Endothelial cell of umbilical vein (primary cell): ENCODE data around the gene C14orf93. TPM values are rescaled to one million over a fixed set of nuclear protein-coding genes. Genes with fewer than 3 reads are reported as not detected.

Experiments
- BruUV-seq: library from RNA; stranded (reverse); fragments of 400-500 nt; replicated peaks from 2 replicates; lab custom pipeline; 2021; lab: Mats Ljungman, UMichigan
- CTCF ChIA-PET: fragments of 300-600, 350-600 bp; sonication (Branson Sonifier 250); formaldehyde crosslinking; loops from one replicate; lab custom pipeline; 2021; ENCODE audit warnings: antibody characterized with exemption, inconsistent platforms; lab: Charles Lee
- POLR2A ChIA-PET: fragments of 300-600, 350-600 bp; sonication (Branson Sonifier 250); formaldehyde crosslinking; loops from one replicate; lab custom pipeline; 2021; ENCODE audit warnings: antibody characterized with exemption, inconsistent platforms; lab: Charles Lee
- DNase-seq: peaks from one replicate; pipeline ENCODE4 v3.0.0-alpha.2; 2011; ENCODE audit warnings: low read depth, low spot score
- FAIRE-seq: peaks from 2 replicates; lab custom pipeline; 2011; peaks lifted over from hg19 to GRCh38; lab: Jason Lieb, UNC
- H2AFZ ChIP-seq: 2 replicates; pipeline ENCODE4 v1.6.0; 2012; ENCODE audit warnings: low read depth, low read length, control low read depth, inconsistent platforms
- H3K27ac ChIP-seq: 2 replicates; pipeline ENCODE4 v1.5.1; 2011; ENCODE audit warnings: low read depth, mild to moderate bottlenecking, control low read depth, low read length, moderate library complexity; ENCODE audit not compliant: insufficient read depth
- H3K27me3 ChIP-seq, 2 experiments: 2 replicates each; pipeline versions ENCODE4 v1.6.0 to v1.6.1; 2011; ENCODE audit warnings: low read length in 2 of 2, mixed read lengths in 1 of 2; ENCODE audit not compliant: control insufficient read depth in 2 of 2, insufficient read depth in 2 of 2
- H3K36me3 ChIP-seq, 2 experiments: 2 replicates in 1 of 2; 3 replicates in 1 of 2; pipeline ENCODE4 v1.5.1; 2011; ENCODE audit warnings: low read length in 2 of 2, mild to moderate bottlenecking in 1 of 2, moderate library complexity in 1 of 2; ENCODE audit not compliant: control insufficient read depth in 2 of 2, insufficient read depth in 2 of 2; ENCODE audit errors: extremely low read depth in 1 of 2
- H3K4me1 ChIP-seq: 3 replicates; pipeline ENCODE4 v1.5.1; 2011; ENCODE audit warnings: mild to moderate bottlenecking, low read length; ENCODE audit not compliant: control insufficient read depth, insufficient read depth; ENCODE audit errors: extremely low read depth
- H3K4me2 ChIP-seq: 2 replicates; pipeline ENCODE4 v1.6.1; 2011; ENCODE audit warnings: low read length, control low read depth, mixed read lengths; ENCODE audit not compliant: insufficient read depth
- H3K4me3 ChIP-seq, 3 experiments: fragments of 200-600 bp in 1 of 3; sonication (generic), shearing (Covaris generic) in 1 of 3; replicated peaks in 1 of 3; 2 replicates each; pipeline ENCODE4 v1.5.1; 2011 to 2016; ENCODE audit warnings: control low read depth in 3 of 3, low read length in 3 of 3, mild to moderate bottlenecking in 2 of 3, inconsistent platforms in 1 of 3, low read depth in 1 of 3, moderate library complexity in 1 of 3; ENCODE audit not compliant: insufficient read depth in 1 of 3
- H3K79me2 ChIP-seq: 2 replicates; pipeline ENCODE4 v1.6.0; 2012; ENCODE audit warnings: low read length, inconsistent platforms; ENCODE audit not compliant: control insufficient read depth, insufficient read depth
- H3K9ac ChIP-seq: replicated peaks from 2 replicates; pipeline ENCODE3; 2011; ENCODE audit warnings: low read length, control low read depth; ENCODE audit not compliant: insufficient read depth; ENCODE audit errors: extremely low read depth
- H3K9me1 ChIP-seq: replicated peaks from 3 replicates; pipeline ENCODE4 v1.6.0; 2011; ENCODE audit warnings: mild to moderate bottlenecking, low read length; ENCODE audit not compliant: control insufficient read depth, insufficient read depth; ENCODE audit errors: extremely low read depth
- H3K9me3 ChIP-seq: replicated peaks from 2 replicates; pipeline ENCODE4 v1.5.1; 2012; ENCODE audit warnings: low read length, inconsistent platforms; ENCODE audit not compliant: control insufficient read depth, insufficient read depth
- H4K20me1 ChIP-seq: replicated peaks from 2 replicates; pipeline ENCODE3; 2011; ENCODE audit warnings: mild to moderate bottlenecking, low read length; ENCODE audit not compliant: control insufficient read depth, insufficient read depth; ENCODE audit errors: extremely low read depth
- EZH2 ChIP-seq: IDR thresholded peaks from 2 replicates; pipeline ENCODE4 v1.6.1; 2012; ENCODE audit warnings: borderline replicate concordance, low read depth, mild to moderate bottlenecking, moderate library complexity, low read length, inconsistent platforms; ENCODE audit not compliant: severe bottlenecking
- FOS ChIP-seq: IDR thresholded peaks from 2 replicates; pipeline ENCODE4 v1.6.1; 2011; ENCODE audit warnings: mild to moderate bottlenecking, low read length, moderate library complexity, borderline replicate concordance; ENCODE audit not compliant: insufficient read depth
- GATA2 ChIP-seq: IDR thresholded peaks from 2 replicates; pipeline ENCODE4 v1.7.0; 2011; ENCODE audit warnings: low read depth, mild to moderate bottlenecking, moderate library complexity, mixed read lengths, low read length; ENCODE audit not compliant: insufficient read length, insufficient read depth
- JUN ChIP-seq: IDR thresholded peaks from 2 replicates; pipeline ENCODE4 v1.6.1; 2011; ENCODE audit warnings: borderline replicate concordance, low read depth; ENCODE audit not compliant: insufficient read length, insufficient read depth
- MYC ChIP-seq: IDR thresholded peaks from one replicate; pipeline ENCODE4 v1.6.1; 2011; ENCODE audit warnings: mild to moderate bottlenecking, low read depth, low read length
- POLR2A ChIP-seq: IDR thresholded peaks from 2 replicates; pipeline ENCODE4 v1.6.1; 2012; ENCODE audit warnings: low read depth, mild to moderate bottlenecking, control low read depth, low read length
- POLR2AphosphoS5 ChIP-seq: IDR thresholded peaks from 2 replicates; pipeline ENCODE4 v1.6.1; 2012; ENCODE audit warnings: low read depth, mild to moderate bottlenecking, control low read depth, low read length, moderate library complexity; ENCODE audit not compliant: insufficient read depth
- dilution Hi-C: fragments of 300-500 bp; cut with MboI; formaldehyde crosslinking; loops from one replicate; pipeline ENCODE4 v1.15.0; 2019; ENCODE audit warnings: low sequenced_read_pairs; ENCODE audit not compliant: extremely low pct_ligation_motif_present
- intact Hi-C: fragments of 100-400 bp; cut with micrococcal nuclease; formaldehyde crosslinking; loops from one replicate; pipeline ENCODE4 v1.10.0; 2022
- polyA plus RNA-seq, 4 experiments: library from polyadenylated mRNA; depleted of rRNA in 3 of 4; stranded (reverse) in 3 of 4; unstranded in 1 of 4; fragments of >200 nt; gene quantifications; 2 replicates each; pipeline versions ENCODE4 v1.2.1 to v1.2.3, GENCODE V29; 2011 to 2012; ENCODE audit warnings: missing spikeins in 1 of 4
- total RNA-seq: library from RNA; stranded (reverse); gene quantifications from 2 replicates; pipeline ENCODE4 v1.2.3, GENCODE V29; 2021
- TF ChIP-seq, protein P1 (sequence below), 2 donors: IDR thresholded peaks; 1 replicate in 1 of 2; 2 replicates in 1 of 2; pipeline ENCODE4 v1.5.1; 2011; ENCODE audit warnings: low read length in 2 of 2, mild to moderate bottlenecking in 2 of 2, moderate library complexity in 2 of 2, control low read depth in 1 of 2, inconsistent platforms in 1 of 2, low read depth in 1 of 2; ENCODE audit not compliant: insufficient read depth in 1 of 2; ENCODE audit errors: extremely low read depth in 1 of 2
- TF ChIP-seq, protein P2 (sequence below): IDR thresholded peaks from 2 replicates; pipeline ENCODE4 v1.6.1; 2011; ENCODE audit not compliant: insufficient read depth, insufficient read length

Gene C14orf93
- total and polyA plus RNA-seq, 2 donors (not counting 3 experiments of a cell fraction or from before 2014, with no cell fraction given): 7.1 to 9.2 TPM

DNA sequence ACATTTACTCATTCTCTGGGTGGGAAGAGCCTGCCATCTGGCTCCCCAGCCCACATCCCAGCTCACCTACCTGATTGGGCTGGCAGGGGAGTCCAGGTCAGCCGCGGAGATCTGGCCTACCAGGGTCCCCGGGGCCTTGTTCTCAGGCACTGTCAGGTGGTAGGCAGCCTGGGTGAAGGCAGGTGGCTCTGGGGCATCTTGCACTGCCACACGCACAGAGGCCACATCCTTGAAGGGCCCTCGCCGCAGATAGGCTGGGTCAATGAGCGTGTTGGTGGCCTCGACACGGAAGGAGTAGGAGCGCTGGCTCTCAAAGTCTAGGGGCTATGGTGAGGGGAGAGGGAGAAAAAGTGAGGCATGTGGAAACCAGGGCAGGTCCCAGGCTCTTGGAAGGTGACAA lies 43.5 kb upstream of the C14orf93 start:
- CTCF ChIA-PET: interaction anchor here (1.9 to 13.4 kb wide), 2 partner anchors 9 to 65 kb away, joined by 6 to 1071 read pairs; partner anchors contain the start of gene AJUBA
- Histone ChIP-seq H4K20me1 (no peaks in the 10 kb centered on the region), H3K4me3 (no peak overlapping the region), H3K36me3 (peaks cover 0 to 13% of the 10 kb centered on the region in 2 experiments), H3K9me1 (no peaks in the 10 kb centered on the region), H3K79me2 (no peaks in the 10 kb centered on the region), H3K9me3 (no peaks in the 10 kb centered on the region), H3K27me3 (no peaks in the 10 kb centered on the region), H3K9ac (no peak overlapping the region), H2AFZ (no peak overlapping the region), H3K4me2 (no peak overlapping the region), H3K4me1 (peaks cover 12% of the 10 kb centered on the region), H3K27ac (no peak overlapping the region)
- POLR2A ChIA-PET: interaction anchor here (1.3 kb wide), 1 partner anchor 67 kb away, joined by 4 read pairs; no protein-coding TSS in a partner anchor
- TF ChIP-seq, protein P1, sequence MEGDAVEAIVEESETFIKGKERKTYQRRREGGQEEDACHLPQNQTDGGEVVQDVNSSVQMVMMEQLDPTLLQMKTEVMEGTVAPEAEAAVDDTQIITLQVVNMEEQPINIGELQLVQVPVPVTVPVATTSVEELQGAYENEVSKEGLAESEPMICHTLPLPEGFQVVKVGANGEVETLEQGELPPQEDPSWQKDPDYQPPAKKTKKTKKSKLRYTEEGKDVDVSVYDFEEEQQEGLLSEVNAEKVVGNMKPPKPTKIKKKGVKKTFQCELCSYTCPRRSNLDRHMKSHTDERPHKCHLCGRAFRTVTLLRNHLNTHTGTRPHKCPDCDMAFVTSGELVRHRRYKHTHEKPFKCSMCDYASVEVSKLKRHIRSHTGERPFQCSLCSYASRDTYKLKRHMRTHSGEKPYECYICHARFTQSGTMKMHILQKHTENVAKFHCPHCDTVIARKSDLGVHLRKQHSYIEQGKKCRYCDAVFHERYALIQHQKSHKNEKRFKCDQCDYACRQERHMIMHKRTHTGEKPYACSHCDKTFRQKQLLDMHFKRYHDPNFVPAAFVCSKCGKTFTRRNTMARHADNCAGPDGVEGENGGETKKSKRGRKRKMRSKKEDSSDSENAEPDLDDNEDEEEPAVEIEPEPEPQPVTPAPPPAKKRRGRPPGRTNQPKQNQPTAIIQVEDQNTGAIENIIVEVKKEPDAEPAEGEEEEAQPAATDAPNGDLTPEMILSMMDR (IDR thresholded peaks at IDR 0.05; ENCODE audit: extremely low read depth in 1 of 2, insufficient read depth in 1 of 2, low read depth in 1 of 2, low read length in 2 of 2): no peak
- TF ChIP-seq FOS: no peak
- TF ChIP-seq GATA2: no peak
- TF ChIP-seq EZH2: no peak
- TF ChIP-seq POLR2AphosphoS5: no peak
- no peak for TF ChIP-seq MYC
- TF ChIP-seq, protein P2, sequence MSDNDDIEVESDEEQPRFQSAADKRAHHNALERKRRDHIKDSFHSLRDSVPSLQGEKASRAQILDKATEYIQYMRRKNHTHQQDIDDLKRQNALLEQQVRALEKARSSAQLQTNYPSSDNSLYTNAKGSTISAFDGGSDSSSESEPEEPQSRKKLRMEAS: no peak
- no peak for TF ChIP-seq POLR2A
- no peak for TF ChIP-seq JUN
- DNase-seq (no peak), FAIRE-seq (no peak)
- no TSS peak for BruUV-seq
- intact Hi-C loops: loop anchor here (10.0 kb wide), 1 partner anchor 229 kb away; the partner anchor contains the start of gene MRPL52
- dilution Hi-C loops: no loop called here
